BLaER1 (cell line): Measurements from ENCODE around the gene GABRD.
"Not testable (repeated sequence)": the region's sequence is repeated elsewhere in the genome, so short reads cannot be mapped to it uniquely, and the experiment has no call there.

Experiments used
- H3K27ac ChIP-seq: shearing (Covaris generic); formaldehyde crosslinking; 2 replicates; pipeline ENCODE4 v1.8.1; 2022
- H3K27me3 ChIP-seq: shearing (Covaris generic); formaldehyde crosslinking; 2 replicates; pipeline ENCODE4 v1.8.1; 2022
- H3K36me3 ChIP-seq: shearing (Covaris generic); formaldehyde crosslinking; 2 replicates; pipeline ENCODE4 v1.8.1; 2022
- H3K4me1 ChIP-seq: shearing (Covaris generic); formaldehyde crosslinking; 2 replicates; pipeline ENCODE4 v1.8.1; 2022
- H3K4me2 ChIP-seq: shearing (Covaris generic); formaldehyde crosslinking; 2 replicates; pipeline ENCODE4 v1.8.1; 2022
- H3K4me3 ChIP-seq: shearing (Covaris generic); formaldehyde crosslinking; 2 replicates; pipeline ENCODE4 v1.8.1; 2022
- H3K9ac ChIP-seq: shearing (Covaris generic); formaldehyde crosslinking; 2 replicates; pipeline ENCODE4 v1.8.1; 2022
- H3K9me3 ChIP-seq: shearing (Covaris generic); formaldehyde crosslinking; 2 replicates; pipeline ENCODE4 v1.8.1; 2022
- H4K20me1 ChIP-seq: shearing (Covaris generic); formaldehyde crosslinking; 2 replicates; pipeline ENCODE4 v1.8.1; 2022
- Cebpa-rat ChIP-seq: shearing (Covaris generic); IDR thresholded peaks from 2 replicates; pipeline ENCODE4 v1.8.1; 2022

Gene GABRD

DNA sequence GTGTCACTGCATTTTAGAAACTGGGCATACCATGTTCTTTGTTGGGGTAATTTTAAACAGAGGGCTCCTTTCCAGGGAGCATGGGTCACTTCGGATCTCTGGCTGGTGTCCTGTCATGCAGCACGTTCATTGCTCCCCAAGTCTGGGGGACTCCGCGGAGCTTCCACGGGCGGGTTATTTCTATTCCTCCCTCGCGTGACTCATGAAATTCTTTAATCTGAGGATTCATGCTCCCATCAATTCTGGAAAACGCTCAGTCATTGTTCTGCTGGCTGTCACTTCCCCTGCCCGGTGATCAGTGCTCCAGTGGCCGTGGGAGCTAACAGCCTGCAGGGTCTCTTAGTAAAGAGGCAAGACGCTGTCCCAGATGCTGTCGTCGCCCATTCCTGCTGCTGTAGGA lies 43.6 kb upstream of the GABRD start:
- Histone ChIP-seq H3K27ac (no peak overlapping the region), H3K4me1 (peaks cover 60% of the 10 kb centered on the region), H3K36me3 (no peaks in the 10 kb centered on the region), H3K4me2 (no peak overlapping the region), H3K9me3 (peaks cover 3% of the 10 kb centered on the region), H3K9ac (no peak overlapping the region), H3K4me3 (no peak overlapping the region), H3K27me3 (no peaks in the 10 kb centered on the region), H4K20me1 (no peaks in the 10 kb centered on the region)
- TF ChIP-seq Cebpa-rat = no peak

DNA sequence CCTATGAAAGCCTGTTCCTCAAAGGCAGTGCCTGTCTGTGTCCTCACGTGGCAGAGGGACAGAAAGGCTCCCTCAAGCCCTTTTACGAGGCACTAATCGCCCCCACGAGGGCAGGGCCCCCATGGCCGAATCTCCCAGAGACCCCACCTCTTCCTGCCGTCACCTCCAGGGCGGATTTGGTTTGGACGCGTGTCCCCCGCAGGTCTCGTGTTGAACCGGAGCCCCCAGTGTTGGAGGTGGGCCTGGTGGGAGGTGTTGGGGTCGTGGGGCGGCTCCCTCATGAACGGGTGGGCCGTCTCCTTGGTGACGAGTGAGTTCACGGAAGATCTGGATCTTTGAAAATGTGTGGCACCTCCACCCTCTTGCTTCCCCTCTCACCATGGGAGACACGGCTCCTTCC lies 43.1 kb upstream of the GABRD start:
- no peaks in the 10 kb centered on the region for H4K20me1 ChIP-seq
- H3K9me3 ChIP-seq = peaks cover 8% of the 10 kb centered on the region
- no peaks in the 10 kb centered on the region for H3K36me3 ChIP-seq
- H3K4me3 ChIP-seq = no peak overlapping the region
- no peak overlapping the region for H3K4me2 ChIP-seq
- H3K4me1 ChIP-seq = peaks cover 60% of the 10 kb centered on the region
- no peaks in the 10 kb centered on the region for H3K27me3 ChIP-seq
- H3K27ac ChIP-seq = no peak overlapping the region
- no peak overlapping the region for H3K9ac ChIP-seq
- TF ChIP-seq Cebpa-rat = no peak

DNA sequence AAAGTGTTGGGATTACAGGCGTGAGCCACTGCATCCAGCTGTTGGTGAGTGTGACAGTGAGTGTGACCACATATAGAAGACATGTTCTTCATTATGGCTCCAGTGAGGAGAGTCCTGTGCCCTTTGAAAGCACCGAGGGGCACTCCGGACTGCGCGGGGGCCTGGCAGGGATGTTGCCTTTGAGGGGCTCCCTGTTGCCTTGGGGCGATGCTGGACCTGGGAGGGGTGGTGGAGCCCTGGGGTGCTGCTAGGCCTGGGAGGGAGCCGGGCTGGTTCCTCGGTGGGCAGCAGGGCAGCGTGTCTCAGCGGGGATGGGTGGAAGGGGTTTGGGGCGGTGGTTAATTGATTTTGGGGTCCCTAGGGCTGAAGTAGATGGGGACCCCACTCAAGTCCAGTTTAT lies 41.0 kb upstream of the GABRD start:
- H3K9me3 ChIP-seq = peaks cover 22% of the 10 kb centered on the region

DNA sequence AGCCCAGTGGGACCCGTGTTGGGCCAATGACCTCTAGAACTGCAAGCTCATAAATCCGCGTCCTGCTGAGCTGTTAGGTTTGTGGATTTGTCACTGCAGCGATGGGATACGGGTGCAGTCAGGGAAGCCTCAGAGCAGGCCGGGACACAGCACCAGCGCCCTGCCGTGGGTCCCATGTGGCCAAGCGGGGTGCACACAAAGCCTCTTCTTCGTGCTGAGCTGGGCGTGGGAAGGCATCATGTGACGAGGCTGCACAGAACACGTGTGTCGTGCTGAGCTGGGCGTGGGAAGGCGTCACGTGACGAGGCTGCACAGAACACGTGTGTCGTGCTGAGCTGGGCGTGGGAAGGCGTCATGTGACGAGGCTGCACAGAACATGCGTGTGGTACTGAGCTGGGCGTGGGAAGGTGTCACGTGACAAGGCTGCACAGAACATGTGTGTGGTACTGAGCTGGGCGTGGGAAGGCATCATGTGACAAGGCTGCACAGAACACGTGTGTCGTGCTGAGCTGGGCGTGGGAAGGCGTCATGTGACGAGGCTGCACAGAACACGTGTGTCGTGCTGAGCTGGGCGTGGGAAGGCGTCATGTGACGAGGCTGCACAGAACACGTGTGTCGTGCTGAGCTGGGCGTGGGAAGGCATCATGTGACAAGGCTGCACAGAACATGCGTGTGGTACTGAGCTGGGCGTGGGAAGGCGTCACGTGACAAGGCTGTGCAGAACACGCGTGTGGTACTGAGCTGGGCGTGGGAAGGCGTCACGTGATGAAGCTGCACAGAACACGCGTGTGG lies 40.3 kb upstream of the GABRD start:
- Histone ChIP-seq H3K4me1 (peaks cover 35% of the 10 kb centered on the region), H3K9me3 (peaks cover 22% of the 10 kb centered on the region)
- H3K27me3 ChIP-seq, H3K9ac ChIP-seq, H3K27ac ChIP-seq, H3K4me2 ChIP-seq, H3K36me3 ChIP-seq, H3K4me3 ChIP-seq, H4K20me1 ChIP-seq: not testable (repeated sequence)

More for the DNA sequence above, 41.0 kb upstream of the GABRD start:
- H3K4me2 ChIP-seq = no peak overlapping the region
- TF ChIP-seq Cebpa-rat = no peak
- no peaks in the 10 kb centered on the region for H3K27me3 ChIP-seq
- no peak overlapping the region for H3K9ac ChIP-seq
- H3K4me1 ChIP-seq = peaks cover 43% of the 10 kb centered on the region
- H4K20me1 ChIP-seq = no peaks in the 10 kb centered on the region
- H3K27ac ChIP-seq = no peak overlapping the region
- no peak overlapping the region for H3K4me3 ChIP-seq
- H3K36me3 ChIP-seq = no peaks in the 10 kb centered on the region

DNA sequence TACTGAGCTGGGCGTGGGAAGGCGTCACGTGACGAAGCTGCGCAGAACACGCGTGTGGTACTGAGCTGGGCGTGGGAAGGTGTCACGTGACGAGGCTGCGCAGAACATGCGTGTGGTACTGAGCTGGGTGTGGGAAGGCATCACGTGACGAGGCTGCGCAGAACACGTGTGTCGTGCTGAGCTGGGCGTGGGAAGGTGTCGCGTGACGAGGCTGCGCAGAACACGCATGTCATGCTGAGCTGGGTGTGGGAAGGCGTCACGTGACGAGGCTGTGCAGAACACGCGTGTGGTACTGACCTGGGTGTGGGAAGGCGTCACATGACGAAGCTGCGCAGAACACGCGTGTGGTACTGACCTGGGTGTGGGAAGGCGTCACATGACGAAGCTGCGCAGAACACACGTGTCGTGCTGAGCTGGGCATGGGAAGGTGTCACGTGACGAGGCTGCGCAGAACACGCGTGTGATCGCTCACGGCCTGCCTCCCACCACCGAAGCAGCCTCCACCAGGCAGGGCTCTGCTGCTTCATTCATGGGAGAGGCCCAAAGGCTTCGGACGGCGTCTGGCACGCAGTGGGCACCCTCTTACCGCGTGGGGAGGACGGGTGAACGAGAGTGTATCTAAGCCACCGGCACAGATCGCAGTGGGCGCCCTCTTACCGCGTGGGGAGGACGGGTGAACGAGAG lies 39.5 kb upstream of the GABRD start:
- H3K9me3 ChIP-seq = peaks cover 22% of the 10 kb centered on the region
- H3K4me2 ChIP-seq = no peak overlapping the region
- no peak for TF ChIP-seq Cebpa-rat

DNA sequence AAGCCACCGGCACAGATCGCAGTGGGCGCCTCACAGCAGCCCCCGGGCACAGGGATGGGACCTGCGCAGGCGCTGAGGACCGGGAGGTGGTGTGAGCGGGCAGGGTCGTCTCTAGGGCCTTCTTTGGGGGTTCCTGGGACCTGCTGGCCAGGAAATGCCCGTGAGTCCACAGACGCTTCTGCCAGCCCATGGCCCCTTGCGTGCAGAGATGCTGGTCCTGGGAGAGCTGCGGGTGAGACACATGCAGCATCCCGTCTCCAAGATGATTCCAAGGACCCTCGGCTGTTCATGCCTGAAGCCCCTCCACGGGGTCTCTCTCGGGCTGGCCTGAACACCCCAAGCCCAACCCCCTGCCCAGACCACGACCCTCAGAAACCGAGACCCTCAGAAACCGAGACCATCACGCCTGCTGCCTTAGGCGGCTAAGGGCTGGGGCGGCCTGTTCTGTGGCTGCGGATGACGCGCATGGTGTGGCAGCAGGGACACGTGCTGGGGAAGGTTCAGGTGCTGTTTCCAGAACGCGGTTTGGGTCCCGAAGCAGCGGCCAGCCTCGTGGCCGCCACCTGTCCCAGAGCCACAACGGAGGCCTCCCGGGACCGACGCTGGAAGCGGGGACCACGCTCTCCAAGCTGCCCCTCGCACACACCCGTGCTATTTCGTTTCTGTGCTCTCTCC lies 38.5 kb upstream of the GABRD start:
- H3K9me3 ChIP-seq = peaks cover 22% of the 10 kb centered on the region
- no peak overlapping the region for H3K4me3 ChIP-seq
- no peak for TF ChIP-seq Cebpa-rat
- no peaks in the 10 kb centered on the region for H3K27me3 ChIP-seq
- H3K27ac ChIP-seq = no peak overlapping the region
- H3K4me1 ChIP-seq = peaks cover 20% of the 10 kb centered on the region
- no peaks in the 10 kb centered on the region for H4K20me1 ChIP-seq
- H3K4me2 ChIP-seq = no peak overlapping the region
- no peak overlapping the region for H3K9ac ChIP-seq
- no peaks in the 10 kb centered on the region for H3K36me3 ChIP-seq

More for the DNA sequence above, 39.5 kb upstream of the GABRD start:
- Histone ChIP-seq H3K36me3 (no peaks in the 10 kb centered on the region), H3K4me3 (no peak overlapping the region), H3K27me3 (no peaks in the 10 kb centered on the region), H3K9ac (no peak overlapping the region), H3K4me1 (peaks cover 29% of the 10 kb centered on the region), H4K20me1 (no peaks in the 10 kb centered on the region), H3K27ac (no peak overlapping the region)

DNA sequence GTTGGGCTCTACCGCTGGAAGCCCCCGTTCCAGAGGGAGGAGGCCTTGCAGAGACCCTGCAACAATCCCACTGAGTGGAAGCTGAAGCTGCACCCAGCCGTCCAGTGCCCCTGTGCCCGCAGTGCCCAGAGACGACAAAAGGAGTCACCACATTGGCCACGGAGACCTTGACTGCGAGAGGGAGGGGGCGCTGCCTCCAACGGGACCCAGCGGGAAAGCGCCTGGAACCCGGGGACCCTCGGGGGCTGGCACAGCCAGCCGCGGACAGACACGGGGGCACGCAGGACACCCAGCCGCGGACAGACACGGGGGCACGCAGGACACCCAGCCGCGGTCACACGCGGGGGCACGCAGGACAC lies 38.0 kb upstream of the GABRD start:
- Histone ChIP-seq H3K36me3 (no peaks in the 10 kb centered on the region), H4K20me1 (no peaks in the 10 kb centered on the region), H3K9me3 (peaks cover 22% of the 10 kb centered on the region), H3K4me1 (peaks cover 15% of the 10 kb centered on the region), H3K4me2 (no peak overlapping the region), H3K27me3 (no peaks in the 10 kb centered on the region), H3K9ac (no peak overlapping the region), H3K4me3 (no peak overlapping the region), H3K27ac (no peak overlapping the region)
- TF ChIP-seq Cebpa-rat = no peak

DNA sequence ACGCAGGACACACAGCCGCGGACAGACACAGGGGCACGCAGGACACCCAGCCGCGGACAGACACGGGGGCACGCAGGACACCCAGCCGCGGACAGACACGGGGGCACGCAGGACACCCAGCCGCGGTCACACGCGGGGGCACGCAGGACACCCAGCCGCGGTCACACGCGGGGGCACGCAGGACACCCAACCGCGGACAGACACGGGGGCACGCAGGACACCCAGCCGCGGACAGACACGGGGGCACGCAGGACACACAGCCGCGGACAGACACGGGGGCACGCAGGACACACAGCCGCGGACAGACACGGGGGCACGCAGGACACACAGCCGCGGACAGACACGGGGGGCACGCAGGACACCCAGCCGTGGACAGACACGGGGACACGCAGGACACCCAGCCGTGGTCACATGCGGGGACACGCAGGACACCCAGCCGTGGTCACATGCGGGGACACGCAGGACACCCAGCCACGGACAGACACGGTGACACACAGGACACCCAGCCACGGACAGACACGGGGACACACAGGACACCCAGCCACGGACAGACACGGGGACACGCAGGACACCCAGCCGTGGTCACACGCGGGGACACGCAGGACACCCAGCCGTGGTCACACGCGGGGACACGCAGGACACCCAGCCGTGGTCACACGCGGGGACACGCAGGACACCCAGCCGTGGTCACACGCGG lies 37.4 kb upstream of the GABRD start:
- not testable (repeated sequence) for H4K20me1 ChIP-seq, H3K9ac ChIP-seq, H3K4me2 ChIP-seq, H3K36me3 ChIP-seq, H3K27me3 ChIP-seq, H3K4me3 ChIP-seq, H3K27ac ChIP-seq, H3K4me1 ChIP-seq
- peaks cover 22% of the 10 kb centered on the region for H3K9me3 ChIP-seq

DNA sequence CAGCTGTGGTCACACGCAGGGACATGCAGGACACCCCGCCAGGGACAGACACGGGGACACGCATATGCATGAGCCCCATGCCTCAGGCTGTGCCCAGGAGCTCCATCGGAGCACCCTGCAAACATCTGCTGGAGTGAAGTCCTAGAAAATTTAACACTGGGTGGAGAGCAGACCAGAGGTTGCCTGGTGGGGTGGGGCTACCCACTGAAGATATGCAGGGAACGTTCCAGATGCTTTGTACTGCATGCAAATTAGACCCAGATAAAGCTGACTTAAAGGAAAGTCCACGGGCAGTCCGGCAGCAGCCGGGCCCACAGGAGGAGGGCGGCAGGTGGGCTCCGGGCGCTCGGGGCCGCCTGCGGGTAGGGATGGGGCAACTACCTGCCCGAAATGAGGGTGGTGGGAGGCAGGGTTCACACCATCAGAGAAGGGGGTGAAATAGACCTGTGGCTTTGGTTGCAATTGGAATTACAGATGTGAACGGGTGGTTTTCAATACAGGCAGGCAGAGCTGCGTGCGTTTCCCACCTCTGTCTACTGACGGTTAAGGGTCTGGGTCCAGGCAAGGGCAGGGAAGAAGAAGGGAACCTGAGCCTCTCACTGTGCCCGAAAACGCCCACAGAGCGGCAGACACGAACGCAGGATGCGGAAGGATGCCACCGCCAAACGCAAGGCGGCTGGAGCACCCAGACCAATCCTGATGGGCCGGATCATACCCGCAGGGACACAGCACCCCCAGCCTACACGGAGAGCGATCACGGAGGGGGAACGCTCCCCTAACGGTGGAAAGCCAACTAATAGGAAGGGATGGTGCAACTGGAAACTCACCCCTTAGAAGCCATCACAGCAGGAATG lies 36.5 kb upstream of the GABRD start:
- no peak for TF ChIP-seq Cebpa-rat
- Histone ChIP-seq H3K4me2 (no peak overlapping the region), H3K9ac (no peak overlapping the region), H4K20me1 (no peaks in the 10 kb centered on the region), H3K27ac (no peak overlapping the region), H3K36me3 (no peaks in the 10 kb centered on the region), H3K4me1 (peaks cover under 1% of the 10 kb centered on the region), H3K27me3 (no peaks in the 10 kb centered on the region), H3K9me3 (peaks cover 22% of the 10 kb centered on the region), H3K4me3 (no peak overlapping the region)
